WTC11 (cell line): Measurements from ENCODE around the gene SIGLEC11. TPM values are rescaled to one million over a fixed set of nuclear protein-coding genes. Genes with fewer than 3 reads are reported as not detected.

ENCODE experiments used
- ATAC-seq: fragments of 200-7000 bp; cut with Tn5 transposase; 2 replicates; pipeline ENCODE4 v1.10.0; 2021; ENCODE audit warnings: mild to moderate bottlenecking, moderate library complexity
- CTCF ChIA-PET: fragments of 300-600 bp; sonication (Branson Sonifier 250); formaldehyde crosslinking; loops from one replicate; lab custom pipeline; 2021; ENCODE audit warnings: antibody characterized with exemption; lab: Charles Lee
- POLR2A ChIA-PET: fragments of 350-600 bp; sonication (Branson Sonifier 250); formaldehyde crosslinking; loops from one replicate; lab custom pipeline; 2021; ENCODE audit warnings: antibody characterized with exemption; lab: Charles Lee
- DNase-seq: peaks from one replicate; pipeline ENCODE4 v3.0.0; 2021; ENCODE audit warnings: low spot score
- H3K27ac Mint-ChIP-seq: 2 replicates; pipeline ENCODE4 v1.8.0; 2021; ENCODE audit warnings: mixed read lengths
- H3K27me3 Mint-ChIP-seq: 2 replicates; pipeline ENCODE4 v1.8.0; 2021; ENCODE audit warnings: low read depth, mild to moderate bottlenecking, moderate library complexity, mixed read lengths
- H3K36me3 Mint-ChIP-seq: 2 replicates; pipeline ENCODE4 v1.8.0; 2021; ENCODE audit warnings: mixed read lengths
- H3K4me1 Mint-ChIP-seq: 2 replicates; pipeline ENCODE4 v1.8.0; 2022; ENCODE audit warnings: mixed read lengths
- H3K4me3 Mint-ChIP-seq: 2 replicates; pipeline ENCODE4 v1.8.0; 2021; ENCODE audit warnings: mild to moderate bottlenecking, moderate library complexity, mixed read lengths
- H3K9me3 Mint-ChIP-seq: 2 replicates; pipeline ENCODE4 v1.8.0; 2021; ENCODE audit warnings: mixed read lengths
- ATF2 ChIP-seq: sonication (generic); formaldehyde crosslinking; IDR thresholded peaks from 2 replicates; pipeline ENCODE4 v1.8.1; 2022; ENCODE audit warnings: low read depth, missing genetic modification reagents, borderline replicate concordance
- ETV6 ChIP-seq: sonication (generic); formaldehyde crosslinking; IDR thresholded peaks from 2 replicates; pipeline ENCODE4 v1.8.1; 2022; ENCODE audit warnings: mild to moderate bottlenecking, missing genetic modification reagents
- GABPB1 ChIP-seq: sonication (generic); formaldehyde crosslinking; IDR thresholded peaks from 2 replicates; pipeline ENCODE4 v1.8.1; 2023; ENCODE audit warnings: mild to moderate bottlenecking, missing genetic modification reagents
- JUN ChIP-seq: sonication (generic); formaldehyde crosslinking; IDR thresholded peaks from 2 replicates; pipeline ENCODE4 v1.8.0; 2023; ENCODE audit warnings: mild to moderate bottlenecking, missing genetic modification reagents
- NR2C2 ChIP-seq: sonication (generic); formaldehyde crosslinking; IDR thresholded peaks from 2 replicates; pipeline ENCODE4 v1.8.0; 2022; ENCODE audit warnings: mild to moderate bottlenecking, missing genetic modification reagents
- TEAD4 ChIP-seq: sonication (generic); formaldehyde crosslinking; IDR thresholded peaks from 2 replicates; pipeline ENCODE4 v1.8.0; 2022; ENCODE audit warnings: mild to moderate bottlenecking, missing genetic modification reagents
- ZNF232 ChIP-seq: sonication (generic); formaldehyde crosslinking; IDR thresholded peaks from 2 replicates; pipeline ENCODE4 v1.8.0; 2022; ENCODE audit warnings: mild to moderate bottlenecking, missing genetic modification reagents
- ZNF263 ChIP-seq: sonication (generic); formaldehyde crosslinking; IDR thresholded peaks from 2 replicates; pipeline ENCODE4 v1.8.1; 2022; ENCODE audit warnings: low read depth, mild to moderate bottlenecking, moderate library complexity, missing genetic modification reagents
- ZNF281 ChIP-seq: sonication (generic); formaldehyde crosslinking; IDR thresholded peaks from 2 replicates; pipeline ENCODE4 v1.8.0; 2023; ENCODE audit warnings: mild to moderate bottlenecking, missing genetic modification reagents
- ZNF512 ChIP-seq: sonication (generic); formaldehyde crosslinking; IDR thresholded peaks from 2 replicates; pipeline ENCODE4 v1.8.1; 2022; ENCODE audit warnings: missing genetic modification reagents, borderline replicate concordance
- total RNA-seq: library from RNA; stranded (reverse); gene quantifications from 3 replicates; pipeline ENCODE4 v1.2.3, GENCODE V29; 2021
- TF ChIP-seq, protein P1 (sequence below): sonication (generic); formaldehyde crosslinking; IDR thresholded peaks from 2 replicates; pipeline ENCODE4 v1.8.1; 2023; ENCODE audit warnings: mild to moderate bottlenecking, missing genetic modification reagents
- TF ChIP-seq, protein P2 (sequence below): sonication (generic); formaldehyde crosslinking; conservative IDR thresholded peaks from 2 replicates; pipeline ENCODE4 v1.8.1; 2023; ENCODE audit warnings: mild to moderate bottlenecking, low read depth, missing genetic modification reagents, moderate library complexity

Gene SIGLEC11
- total RNA-seq, 1 experiment from 2014 or later, result not detected

DNA sequence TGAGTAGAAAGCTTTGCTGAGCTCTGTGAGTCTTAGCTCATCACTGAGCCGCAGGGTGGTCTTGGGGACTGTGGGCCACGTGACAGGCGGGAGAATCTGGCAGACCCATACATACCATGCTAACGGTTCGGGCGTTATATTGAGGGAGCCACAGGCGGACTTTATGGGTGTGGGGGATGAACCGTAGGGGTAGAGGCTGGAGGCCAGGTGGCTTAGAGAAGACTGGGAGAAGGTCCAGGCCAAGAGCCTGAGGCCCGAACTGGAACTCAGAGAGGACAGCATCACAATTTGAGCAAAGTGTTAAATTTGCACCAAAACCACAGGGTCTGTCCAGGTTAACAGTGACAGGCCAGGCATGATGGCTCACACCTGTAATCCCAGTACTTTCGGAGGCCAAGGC, 47.3 kb downstream of the SIGLEC11 start:
- peaks cover 63% of the 10 kb centered on the region for H3K36me3 Mint-ChIP-seq
- no peak for TF ChIP-seq ZNF263 (CRISPR knock-in tag)
- TF ChIP-seq, protein P1, sequence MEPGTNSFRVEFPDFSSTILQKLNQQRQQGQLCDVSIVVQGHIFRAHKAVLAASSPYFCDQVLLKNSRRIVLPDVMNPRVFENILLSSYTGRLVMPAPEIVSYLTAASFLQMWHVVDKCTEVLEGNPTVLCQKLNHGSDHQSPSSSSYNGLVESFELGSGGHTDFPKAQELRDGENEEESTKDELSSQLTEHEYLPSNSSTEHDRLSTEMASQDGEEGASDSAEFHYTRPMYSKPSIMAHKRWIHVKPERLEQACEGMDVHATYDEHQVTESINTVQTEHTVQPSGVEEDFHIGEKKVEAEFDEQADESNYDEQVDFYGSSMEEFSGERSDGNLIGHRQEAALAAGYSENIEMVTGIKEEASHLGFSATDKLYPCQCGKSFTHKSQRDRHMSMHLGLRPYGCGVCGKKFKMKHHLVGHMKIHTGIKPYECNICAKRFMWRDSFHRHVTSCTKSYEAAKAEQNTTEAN, result no peak
- TF ChIP-seq JUN (CRISPR knock-in tag), result no peak
- no peak for TF ChIP-seq NR2C2
- no peak for TF ChIP-seq TEAD4 (CRISPR knock-in tag)
- TF ChIP-seq ZNF281 (CRISPR knock-in tag), result no peak
- no peak for TF ChIP-seq ZNF232
- TF ChIP-seq ATF2 (CRISPR knock-in tag), result no peak
- no peak for TF ChIP-seq ETV6 (CRISPR knock-in tag)
- peak; percentile 5; the same call in 1 of the 2 replicates for ATAC-seq
- peaks cover 6% of the 10 kb centered on the region for H3K9me3 Mint-ChIP-seq
- ChIA-PET POLR2A (interaction anchor here (0.5 to 1.7 kb wide), 2 partner anchors 16 to 938 kb away, joined by 3 to 9 read pairs; partner anchors contain the start of genes ATF5 and NUP62), CTCF (interaction anchor here (0.9 to 3.1 kb wide), 8 partner anchors 15 to 84 kb away, joined by 3 to 18 read pairs (median 6); partner anchors contain the start of genes ATF5 and NUP62)
- peak overlapping the region; percentile 75; the same call in 1 of the 2 replicates for H3K27ac Mint-ChIP-seq
- DNase-seq, result no peak
- no peak overlapping the region for H3K4me3 Mint-ChIP-seq
- H3K27me3 Mint-ChIP-seq, result no peaks in the 10 kb centered on the region
- peaks cover 8% of the 10 kb centered on the region for H3K4me1 Mint-ChIP-seq

DNA sequence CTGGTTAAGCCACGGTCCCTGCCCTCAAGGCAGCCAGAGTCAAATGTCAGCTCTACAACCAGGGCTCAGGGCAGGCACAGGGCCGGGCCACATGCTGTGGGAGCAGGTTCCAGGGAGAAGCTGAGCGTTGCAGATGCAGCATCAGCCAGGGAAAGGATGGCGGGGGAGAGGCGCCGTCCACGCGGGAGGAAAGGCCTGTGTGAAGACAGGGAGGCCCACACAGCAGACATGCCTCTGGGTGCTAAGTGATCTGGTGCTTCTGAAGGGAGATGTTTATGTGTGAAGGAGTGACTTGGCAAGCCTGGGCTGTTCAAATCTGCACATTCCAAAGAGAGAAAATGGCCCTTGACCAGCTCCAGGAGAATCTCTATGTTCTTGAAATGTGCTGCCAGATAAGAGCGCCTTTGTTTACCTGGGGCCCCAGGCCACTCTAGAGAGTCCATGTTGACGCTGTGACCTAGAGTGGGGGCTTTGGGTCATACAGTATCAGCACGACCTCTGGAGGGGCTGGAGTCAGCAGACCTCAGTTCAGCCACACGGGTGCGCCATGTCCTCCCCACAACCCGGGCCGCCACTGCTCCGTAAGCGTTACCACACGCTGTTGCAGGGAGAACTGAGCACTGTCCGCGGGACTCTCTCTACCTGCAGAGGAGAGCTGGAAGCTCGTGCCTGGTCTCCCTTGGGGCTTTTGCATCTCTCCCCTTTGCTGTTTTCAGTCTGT, 47.8 kb downstream of the SIGLEC11 start:
- no peak overlapping the region for H3K4me3 Mint-ChIP-seq
- ChIA-PET POLR2A (interaction anchor here (1.7 kb wide), 1 partner anchor 16 kb away, joined by 9 read pairs; the partner anchor contains the start of genes ATF5 and NUP62), CTCF (interaction anchor here (1.1 to 3.1 kb wide), 6 partner anchors 16 to 73 kb away, joined by 3 to 18 read pairs (median 6); partner anchors contain the start of genes ATF5 and NUP62)
- H3K27me3 Mint-ChIP-seq, result no peaks in the 10 kb centered on the region
- peaks cover 6% of the 10 kb centered on the region for H3K9me3 Mint-ChIP-seq
- peak; percentile 86 for ATAC-seq
- peaks cover 8% of the 10 kb centered on the region for H3K4me1 Mint-ChIP-seq
- H3K36me3 Mint-ChIP-seq, result peaks cover 64% of the 10 kb centered on the region
- peak overlapping the region; percentile 75; the same call in 1 of the 2 replicates for H3K27ac Mint-ChIP-seq
- peak; percentile 66 for DNase-seq
- TF ChIP-seq ZNF512 (CRISPR knock-in tag), result no peak
- TF ChIP-seq GABPB1 (CRISPR knock-in tag), result 0 out of 2 replicates have a peak, but pooled peaks have one; percentile 14
- TF ChIP-seq, protein P2, sequence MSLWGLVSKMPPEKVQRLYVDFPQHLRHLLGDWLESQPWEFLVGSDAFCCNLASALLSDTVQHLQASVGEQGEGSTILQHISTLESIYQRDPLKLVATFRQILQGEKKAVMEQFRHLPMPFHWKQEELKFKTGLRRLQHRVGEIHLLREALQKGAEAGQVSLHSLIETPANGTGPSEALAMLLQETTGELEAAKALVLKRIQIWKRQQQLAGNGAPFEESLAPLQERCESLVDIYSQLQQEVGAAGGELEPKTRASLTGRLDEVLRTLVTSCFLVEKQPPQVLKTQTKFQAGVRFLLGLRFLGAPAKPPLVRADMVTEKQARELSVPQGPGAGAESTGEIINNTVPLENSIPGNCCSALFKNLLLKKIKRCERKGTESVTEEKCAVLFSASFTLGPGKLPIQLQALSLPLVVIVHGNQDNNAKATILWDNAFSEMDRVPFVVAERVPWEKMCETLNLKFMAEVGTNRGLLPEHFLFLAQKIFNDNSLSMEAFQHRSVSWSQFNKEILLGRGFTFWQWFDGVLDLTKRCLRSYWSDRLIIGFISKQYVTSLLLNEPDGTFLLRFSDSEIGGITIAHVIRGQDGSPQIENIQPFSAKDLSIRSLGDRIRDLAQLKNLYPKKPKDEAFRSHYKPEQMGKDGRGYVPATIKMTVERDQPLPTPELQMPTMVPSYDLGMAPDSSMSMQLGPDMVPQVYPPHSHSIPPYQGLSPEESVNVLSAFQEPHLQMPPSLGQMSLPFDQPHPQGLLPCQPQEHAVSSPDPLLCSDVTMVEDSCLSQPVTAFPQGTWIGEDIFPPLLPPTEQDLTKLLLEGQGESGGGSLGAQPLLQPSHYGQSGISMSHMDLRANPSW, result no peak
